A673 (cell line): ENCODE measurements around the gene PJA1.

ENCODE experiments used
- CTCF ChIP-seq: fragments of 300-800, 200-600 bp; sonication (generic); conservative IDR thresholded peaks from 2 replicates; pipeline ENCODE4 v1.5.1; 2017; ENCODE audit warnings: low read depth, mild to moderate bottlenecking, antibody characterized with exemption, low read length, moderate library complexity, mixed read lengths
- EZH2 ChIP-seq: fragments of 200-600 bp; sonication (generic); IDR thresholded peaks from 2 replicates; pipeline ENCODE4 v1.6.1; 2017; ENCODE audit warnings: borderline replicate concordance, low read depth, mild to moderate bottlenecking, mixed read lengths, antibody characterized with exemption, low read length; ENCODE audit not compliant: poor library complexity, severe bottlenecking

GRCh38 chrX:69153060-69153730 lies 12.1 kb downstream of the PJA1 start:
- no peak for TF ChIP-seq CTCF
- TF ChIP-seq EZH2 = no peak
